ENCODE results near the gene CREB1. TPM values are rescaled to one million over a fixed set of nuclear protein-coding genes. Genes with fewer than 3 reads are reported as not detected.
A peak's percentile ranks its signal among the peaks of the same experiment; 100 is the strongest.

CREB1 gene
- total and polyA plus RNA-seq, 2 donors (not counting 3 experiments of a cell fraction or from before 2014, with no cell fraction given) = 31.0 to 71.1 TPM

DNA sequence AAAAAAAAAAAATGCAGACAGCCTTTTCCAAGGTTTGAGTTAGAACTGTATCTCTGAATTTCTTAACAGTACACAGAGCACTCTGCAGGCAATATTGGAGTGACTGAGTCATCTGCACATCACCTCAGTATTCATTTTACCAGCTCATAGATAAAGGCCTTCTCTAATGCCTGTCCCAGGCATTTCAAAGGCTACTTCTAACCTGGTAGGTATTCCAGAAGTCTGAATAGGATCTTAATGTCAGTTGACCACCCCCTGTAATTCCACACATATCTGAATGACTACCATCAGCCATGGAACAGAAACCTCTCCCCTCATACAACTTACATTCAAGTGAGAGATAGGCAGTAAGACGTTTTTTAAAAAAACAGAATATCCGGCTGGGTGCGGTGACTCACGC lies 86.4 kb downstream of the CREB1 start:
- no peaks in the 10 kb centered on the region for H3K36me3 ChIP-seq (ENCODE audit: control insufficient read depth in 2 of 2, extremely low read depth in 1 of 2, insufficient read depth in 2 of 2, low read length in 2 of 2)
- H3K9ac ChIP-seq (replicated peaks; ENCODE audit: extremely low read depth, insufficient read depth, low read length) = no peak overlapping the region
- FAIRE-seq (no peak), DNase-seq (ENCODE audit: low read depth, low spot score) (peak; percentile 21)
- no peaks in the 10 kb centered on the region for H3K9me3 ChIP-seq (replicated peaks; ENCODE audit: control insufficient read depth, insufficient read depth, low read length)
- H3K27me3 ChIP-seq (ENCODE audit: control insufficient read depth in 2 of 2, insufficient read depth in 2 of 2, low read length in 2 of 2) = no peaks in the 10 kb centered on the region
- no peak overlapping the region for H2AFZ ChIP-seq (ENCODE audit: low read depth, low read length)
- POLR2A ChIA-PET = interaction anchor here (0.6 kb wide), 1 partner anchor 88 kb away, joined by 10 read pairs; no protein-coding TSS in a partner anchor
- intact Hi-C loops (cut with micrococcal nuclease) (no loop called here), dilution Hi-C loops (cut with MboI; ENCODE audit: extremely low pct_ligation_motif_present, low sequenced_read_pairs) (no loop called here)
- no TSS peak for BruUV-seq (replicated peaks)
- no peak for TF ChIP-seq JUN (IDR thresholded peaks at IDR 0.05; ENCODE audit: borderline replicate concordance, insufficient read depth, insufficient read length, low read depth)
- TF ChIP-seq FOS (IDR thresholded peaks at IDR 0.05; ENCODE audit: borderline replicate concordance, insufficient read depth, low read length) = no peak
- TF ChIP-seq POLR2AphosphoS5 (IDR thresholded peaks at IDR 0.05; ENCODE audit: insufficient read depth, low read depth, low read length) = no peak
- TF ChIP-seq MYC (IDR thresholded peaks at IDR 0.05; ENCODE audit: low read depth, low read length) = no peak
- TF ChIP-seq EZH2 (IDR thresholded peaks at IDR 0.05; ENCODE audit: borderline replicate concordance, low read depth, low read length, severe bottlenecking) = no peak
- no peak for TF ChIP-seq GATA2 (IDR thresholded peaks at IDR 0.05; ENCODE audit: insufficient read depth, insufficient read length, low read depth, low read length)
- TF ChIP-seq POLR2A (IDR thresholded peaks at IDR 0.05; ENCODE audit: low read depth, low read length) = no peak
- TF ChIP-seq, protein P1, sequence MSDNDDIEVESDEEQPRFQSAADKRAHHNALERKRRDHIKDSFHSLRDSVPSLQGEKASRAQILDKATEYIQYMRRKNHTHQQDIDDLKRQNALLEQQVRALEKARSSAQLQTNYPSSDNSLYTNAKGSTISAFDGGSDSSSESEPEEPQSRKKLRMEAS (IDR thresholded peaks at IDR 0.05; ENCODE audit: insufficient read depth, insufficient read length) = no peak
- TF ChIP-seq, protein P2, sequence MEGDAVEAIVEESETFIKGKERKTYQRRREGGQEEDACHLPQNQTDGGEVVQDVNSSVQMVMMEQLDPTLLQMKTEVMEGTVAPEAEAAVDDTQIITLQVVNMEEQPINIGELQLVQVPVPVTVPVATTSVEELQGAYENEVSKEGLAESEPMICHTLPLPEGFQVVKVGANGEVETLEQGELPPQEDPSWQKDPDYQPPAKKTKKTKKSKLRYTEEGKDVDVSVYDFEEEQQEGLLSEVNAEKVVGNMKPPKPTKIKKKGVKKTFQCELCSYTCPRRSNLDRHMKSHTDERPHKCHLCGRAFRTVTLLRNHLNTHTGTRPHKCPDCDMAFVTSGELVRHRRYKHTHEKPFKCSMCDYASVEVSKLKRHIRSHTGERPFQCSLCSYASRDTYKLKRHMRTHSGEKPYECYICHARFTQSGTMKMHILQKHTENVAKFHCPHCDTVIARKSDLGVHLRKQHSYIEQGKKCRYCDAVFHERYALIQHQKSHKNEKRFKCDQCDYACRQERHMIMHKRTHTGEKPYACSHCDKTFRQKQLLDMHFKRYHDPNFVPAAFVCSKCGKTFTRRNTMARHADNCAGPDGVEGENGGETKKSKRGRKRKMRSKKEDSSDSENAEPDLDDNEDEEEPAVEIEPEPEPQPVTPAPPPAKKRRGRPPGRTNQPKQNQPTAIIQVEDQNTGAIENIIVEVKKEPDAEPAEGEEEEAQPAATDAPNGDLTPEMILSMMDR (IDR thresholded peaks at IDR 0.05; ENCODE audit: extremely low read depth in 1 of 2, insufficient read depth in 1 of 2, low read depth in 1 of 2, low read length in 2 of 2) = no peak
- peaks cover 18% of the 10 kb centered on the region for H3K4me1 ChIP-seq (ENCODE audit: control insufficient read depth, extremely low read depth, insufficient read depth, low read length)
- H3K4me2 ChIP-seq (ENCODE audit: insufficient read depth, low read length) = no peak overlapping the region
- H4K20me1 ChIP-seq (replicated peaks; ENCODE audit: control insufficient read depth, extremely low read depth, insufficient read depth, low read length) = no peaks in the 10 kb centered on the region
- CTCF ChIA-PET = interaction anchor here (1.1 kb wide), 1 partner anchor 9 kb away, joined by 8 read pairs; the partner anchor contains the start of gene METTL21A
- no peaks in the 10 kb centered on the region for H3K79me2 ChIP-seq (ENCODE audit: control insufficient read depth, insufficient read depth, low read length)
- no peak overlapping the region for H3K4me3 ChIP-seq (replicated peaks in 1 of 3; ENCODE audit: insufficient read depth in 1 of 3, low read depth in 1 of 3, low read length in 3 of 3)
- H3K27ac ChIP-seq (ENCODE audit: insufficient read depth, low read depth, low read length) = peak overlapping the region; percentile 73
- no peaks in the 10 kb centered on the region for H3K9me1 ChIP-seq (replicated peaks; ENCODE audit: control insufficient read depth, extremely low read depth, insufficient read depth, low read length)
